DOHH2 (cell line): ENCODE measurements around the gene ATP9B.

Source experiments
- H3F3A ChIP-seq: fragments of 200-600 bp; sonication (generic), shearing (Covaris generic); 2 replicates; pipeline ENCODE4 v1.6.0; 2016; ENCODE audit warnings: antibody characterized with exemption, mild to moderate bottlenecking; ENCODE audit not compliant: control insufficient read depth, insufficient read depth
- H3K27ac ChIP-seq: fragments of 200-600 bp; sonication (generic); 2 replicates; pipeline ENCODE4 v1.5.1; 2014; ENCODE audit warnings: low read depth, mild to moderate bottlenecking, low read length, moderate library complexity
- H3K27me3 ChIP-seq: fragments of 200-600 bp; sonication (generic); 2 replicates; pipeline ENCODE4 v1.6.1; 2014; ENCODE audit warnings: mild to moderate bottlenecking, low read length, mixed read lengths; ENCODE audit not compliant: control insufficient read depth
- H3K36me3 ChIP-seq: fragments of 200-600 bp; sonication (generic); 2 replicates; pipeline ENCODE4 v1.6.1; 2014; ENCODE audit warnings: mild to moderate bottlenecking, low read length, moderate library complexity, mixed read lengths; ENCODE audit not compliant: control insufficient read depth
- H3K4me1 ChIP-seq: fragments of 200-600 bp; sonication (generic); 2 replicates; pipeline ENCODE4 v1.6.1; 2014; ENCODE audit warnings: mild to moderate bottlenecking, low read length, mixed read lengths; ENCODE audit not compliant: control insufficient read depth
- H3K4me2 ChIP-seq: fragments of 200-600 bp; sonication (generic); 2 replicates; pipeline ENCODE4 v1.6.0; 2014; ENCODE audit warnings: mild to moderate bottlenecking, low read length, moderate library complexity
- H3K4me3 ChIP-seq: fragments of 200-600 bp; sonication (generic); 2 replicates; pipeline ENCODE4 v1.5.1; 2014; ENCODE audit warnings: mild to moderate bottlenecking, low read length, mixed read lengths
- H3K79me2 ChIP-seq: fragments of 200-600 bp; sonication (generic); 2 replicates; pipeline ENCODE4 v1.6.1; 2014; ENCODE audit warnings: mild to moderate bottlenecking, low read length, mixed read lengths; ENCODE audit not compliant: control insufficient read depth
- H3K9me2 ChIP-seq: fragments of 200-600 bp; sonication (generic); replicated peaks from 2 replicates; pipeline ENCODE4 v1.6.1; 2014; ENCODE audit warnings: mild to moderate bottlenecking, low read length, mixed read lengths; ENCODE audit not compliant: control insufficient read depth
- H3K9me3 ChIP-seq: fragments of 200-600 bp; sonication (generic); 2 replicates; pipeline ENCODE4 v1.6.1; 2014; ENCODE audit warnings: antibody characterized with exemption, low read length, mixed read lengths; ENCODE audit not compliant: control insufficient read depth, insufficient read depth
- H4K20me1 ChIP-seq: fragments of 200-600 bp; sonication (generic); 2 replicates; pipeline ENCODE4 v1.6.0; 2014; ENCODE audit warnings: low read depth, mild to moderate bottlenecking, antibody characterized with exemption, low read length, moderate library complexity; ENCODE audit not compliant: control insufficient read depth, insufficient read depth
- CTCF ChIP-seq: fragments of 200-600 bp; sonication (generic); IDR thresholded peaks from one replicate; pipeline ENCODE4 v1.5.1; 2014; ENCODE audit warnings: antibody characterized with exemption, mild to moderate bottlenecking, low read depth, low read length; ENCODE audit not compliant: poor library complexity, severe bottlenecking
- EZH2phosphoT487 ChIP-seq: fragments of 200-600 bp; sonication (generic); IDR thresholded peaks from 2 replicates; pipeline ENCODE4 v1.6.1; 2017; ENCODE audit warnings: borderline replicate concordance, mild to moderate bottlenecking, antibody characterized with exemption, low read length, moderate library complexity, mixed read lengths

The ATP9B gene

DNA sequence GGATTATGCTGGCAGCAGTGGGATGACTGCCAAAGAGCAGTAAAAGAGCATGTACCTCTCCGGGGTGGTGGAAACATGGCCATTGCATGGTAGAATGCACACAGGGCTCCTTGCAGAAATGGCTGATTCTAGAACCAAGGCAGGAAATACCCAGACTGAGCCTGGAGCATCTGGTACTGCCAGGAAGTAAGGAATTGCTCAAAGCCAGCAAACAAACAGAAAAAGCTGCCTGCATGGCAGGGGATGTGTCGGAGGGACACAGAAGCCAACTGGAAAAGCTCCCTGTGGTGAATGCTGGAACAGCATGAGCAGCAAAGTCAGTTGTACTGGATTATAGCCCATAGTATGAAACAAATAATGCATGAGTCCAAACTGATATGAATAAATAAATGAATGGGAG lies 248.5 kb downstream of the ATP9B start:
- no peaks in the 10 kb centered on the region for H4K20me1 ChIP-seq

DNA sequence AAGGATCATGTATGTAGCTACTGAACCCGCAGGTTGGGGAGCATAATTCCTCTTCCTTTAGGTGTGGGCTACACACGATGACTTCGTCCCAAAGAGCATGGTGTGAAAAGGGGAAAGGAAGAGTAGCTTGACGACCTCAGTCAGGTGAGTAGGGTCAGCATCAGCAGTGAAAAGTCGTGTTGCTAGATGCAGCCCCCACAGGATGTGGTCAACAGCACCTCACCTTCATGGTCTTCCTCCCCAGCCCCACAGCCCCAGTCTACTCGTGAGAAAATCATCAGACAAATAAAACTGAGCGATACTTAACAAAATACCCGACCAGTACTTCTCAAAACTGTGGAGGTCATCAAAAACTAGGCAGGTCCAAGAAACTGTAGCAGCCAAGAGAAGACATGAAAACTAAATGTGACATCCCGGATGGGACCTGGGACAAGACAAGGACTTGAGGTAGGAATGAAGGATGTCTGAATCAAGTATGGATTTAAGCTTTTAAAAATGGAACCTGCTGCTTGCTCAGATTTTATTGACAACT lies 249.0 kb downstream of the ATP9B start:
- H4K20me1 ChIP-seq = no peaks in the 10 kb centered on the region
- H3K9me2 ChIP-seq = no peaks in the 10 kb centered on the region
- no peaks in the 10 kb centered on the region for H3K4me1 ChIP-seq
- no peaks in the 10 kb centered on the region for H3K27me3 ChIP-seq
- no peak overlapping the region for H3K27ac ChIP-seq
- no peak overlapping the region for H3K4me2 ChIP-seq
- H3F3A ChIP-seq = no peaks in the 10 kb centered on the region
- no peak overlapping the region for H3K4me3 ChIP-seq
- TF ChIP-seq CTCF (no peak), EZH2phosphoT487 (no peak)
- H3K79me2 ChIP-seq = no peaks in the 10 kb centered on the region
- no peaks in the 10 kb centered on the region for H3K9me3 ChIP-seq
- H3K36me3 ChIP-seq = no peaks in the 10 kb centered on the region

More for the DNA sequence above, 248.5 kb downstream of the ATP9B start:
- no peak overlapping the region for H3K4me3 ChIP-seq
- no peaks in the 10 kb centered on the region for H3K9me3 ChIP-seq
- H3K27ac ChIP-seq = no peak overlapping the region
- no peaks in the 10 kb centered on the region for H3K9me2 ChIP-seq
- H3K4me1 ChIP-seq = no peaks in the 10 kb centered on the region
- TF ChIP-seq CTCF = no peak
- H3K27me3 ChIP-seq = no peaks in the 10 kb centered on the region
- no peak overlapping the region for H3K4me2 ChIP-seq
- H3F3A ChIP-seq = no peaks in the 10 kb centered on the region
- no peaks in the 10 kb centered on the region for H3K79me2 ChIP-seq
- H3K36me3 ChIP-seq = no peaks in the 10 kb centered on the region

- no peaks in the 10 kb centered on the region for H3K9me2 ChIP-seq
- H3K27ac ChIP-seq = no peak overlapping the region
- no peak overlapping the region for H3K4me2 ChIP-seq
- H3K4me1 ChIP-seq = no peaks in the 10 kb centered on the region
- no peaks in the 10 kb centered on the region for H3F3A ChIP-seq
- no peaks in the 10 kb centered on the region for H3K79me2 ChIP-seq
- no peaks in the 10 kb centered on the region for H3K36me3 ChIP-seq
- H4K20me1 ChIP-seq = no peaks in the 10 kb centered on the region
- no peaks in the 10 kb centered on the region for H3K9me3 ChIP-seq
- no peak overlapping the region for H3K4me3 ChIP-seq
- H3K27me3 ChIP-seq = no peaks in the 10 kb centered on the region
- TF ChIP-seq CTCF (no peak), EZH2phosphoT487 (no peak)
These were observed 251.1 kb downstream of the ATP9B start for GRCh38 chr18:79320216-79320850.
